HepG2 (cell line): ENCODE results near the gene VPS13D. TPM values are rescaled to one million over a fixed set of nuclear protein-coding genes. Genes with fewer than 3 reads are reported as not detected.

ENCODE experiments used
- ATAC-seq: fragments of 200-7000 bp; cut with Tn5 transposase; 3 replicates; pipeline ENCODE4 v1.9.1; 2020; ENCODE audit warnings: mild to moderate bottlenecking, moderate library complexity
- BruUV-seq: library from RNA; stranded (reverse); fragments of 400-500 nt; replicated peaks from 2 replicates; lab custom pipeline; 2021; lab: Mats Ljungman, UMichigan
- CTCF ChIA-PET: fragments of 300-600 bp; formaldehyde crosslinking; extraction: SDS; loops from one replicate; lab custom pipeline; 2021; ENCODE audit warnings: low total read pairs, inconsistent platforms, low intra/inter-chr PET ratio; lab: Yijun Ruan, JAX
- POLR2A ChIA-PET: fragments of 350-600 bp; sonication (Branson Sonifier 250); formaldehyde crosslinking; loops from one replicate; lab custom pipeline; 2020; ENCODE audit warnings: antibody characterized with exemption, inconsistent platforms; lab: Yijun Ruan, JAX
- DNase-seq: peaks from one replicate; pipeline ENCODE4 v3.0.0-alpha.2; 2015; ENCODE audit warnings: low spot score
- FAIRE-seq: peaks from 3 replicates; lab custom pipeline; 2011; peaks lifted over from hg19 to GRCh38; lab: Jason Lieb, UNC
- H2AFZ ChIP-seq: one replicate; pipeline ENCODE4 v1.6.1; 2011; ENCODE audit warnings: low read length, inconsistent platforms
- H3K27ac ChIP-seq: fragments of 300-600 bp; 3 replicates; pipeline ENCODE4 v1.8.0; 2011; ENCODE audit warnings: mixed run types, mild to moderate bottlenecking, mixed read lengths, low read length, inconsistent platforms; ENCODE audit not compliant: insufficient read depth; ENCODE audit errors: extremely low read length
- H3K27me3 ChIP-seq, 2 experiments: fragments of 200-600 bp in 1 of 2; 2 replicates in 1 of 2; 3 replicates in 1 of 2; pipeline versions ENCODE4 v1.6.0 to v1.8.0; 2011; ENCODE audit warnings: low read length in 2 of 2, mild to moderate bottlenecking in 2 of 2, moderate library complexity in 2 of 2, inconsistent platforms in 1 of 2; ENCODE audit not compliant: insufficient read depth in 2 of 2, control insufficient read depth in 1 of 2
- H3K36me3 ChIP-seq, 2 experiments: fragments of 200-600 bp in 1 of 2; replicated peaks in 1 of 2; 2 replicates in 1 of 2; 3 replicates in 1 of 2; pipeline versions ENCODE4 v1.5.1 to v1.8.0; 2011; ENCODE audit warnings: low read length in 2 of 2, inconsistent platforms in 1 of 2; ENCODE audit not compliant: insufficient read depth in 2 of 2, control insufficient read depth in 1 of 2
- H3K4me1 ChIP-seq: 2 replicates; pipeline ENCODE4 v1.5.1; 2012; ENCODE audit warnings: low read length, inconsistent platforms; ENCODE audit not compliant: insufficient read depth
- H3K4me2 ChIP-seq: 2 replicates; pipeline ENCODE4 v1.6.0; 2011; ENCODE audit warnings: low read depth, low read length, inconsistent platforms
- H3K4me3 ChIP-seq, 3 experiments: fragments of 200-600 bp in 1 of 3; sonication (generic), shearing (Covaris generic) in 1 of 3; replicated peaks in 1 of 3; 2 replicates each; pipeline ENCODE4 v1.5.1; 2011 to 2016; ENCODE audit warnings: low read length in 3 of 3, inconsistent platforms in 2 of 3, low read depth in 2 of 3, mild to moderate bottlenecking in 2 of 3, control low read depth in 1 of 3, mixed read lengths in 1 of 3; ENCODE audit not compliant: insufficient read depth in 1 of 3
- H3K79me2 ChIP-seq: one replicate; pipeline ENCODE4 v1.6.1; 2011; ENCODE audit warnings: low read length, inconsistent platforms; ENCODE audit not compliant: insufficient read depth
- H3K9ac ChIP-seq: 2 replicates; pipeline ENCODE4 v1.6.0; 2011; ENCODE audit warnings: mild to moderate bottlenecking, low read depth, low read length, inconsistent platforms; ENCODE audit not compliant: insufficient read depth
- H3K9me3 ChIP-seq: 2 replicates; pipeline ENCODE4 v1.5.1; 2012; ENCODE audit warnings: mild to moderate bottlenecking, low read length
- H4K20me1 ChIP-seq: 2 replicates; pipeline ENCODE4 v1.6.0; 2011; ENCODE audit warnings: inconsistent platforms, mild to moderate bottlenecking, low read length, moderate library complexity; ENCODE audit not compliant: insufficient read depth
- ADNP ChIP-seq: sonication (generic); formaldehyde crosslinking; IDR thresholded peaks from 2 replicates; pipeline ENCODE4 v1.4.0; 2020; ENCODE audit warnings: missing genetic modification reagents
- SAP130 ChIP-seq: IDR thresholded peaks from 2 replicates; pipeline ENCODE4 v1.6.1; 2016; ENCODE audit warnings: low read depth
- SRSF1 ChIP-seq: fragments of 200-400 bp; formaldehyde crosslinking; optimal IDR thresholded peaks from 2 replicates; pipeline ENCODE3; 2017; ENCODE audit warnings: mild to moderate bottlenecking, low read depth, low read length, moderate library complexity
- TBX2 ChIP-seq: sonication (generic); formaldehyde crosslinking; IDR thresholded peaks from 2 replicates; pipeline ENCODE4 v1.5.0; 2020; ENCODE audit warnings: missing genetic modification reagents, mild to moderate bottlenecking, borderline replicate concordance
- TGIF2 ChIP-seq: IDR thresholded peaks from 2 replicates; pipeline ENCODE4 v1.6.1; 2016; ENCODE audit warnings: control low read depth, missing compliant biosample characterization
- ZFP36L1 ChIP-seq: sonication (generic); formaldehyde crosslinking; IDR thresholded peaks from 2 replicates; pipeline ENCODE4 v1.8.0; 2022; ENCODE audit warnings: mild to moderate bottlenecking, missing genetic modification reagents, moderate library complexity
- ZNF672 ChIP-seq: sonication (generic); formaldehyde crosslinking; IDR thresholded peaks from 2 replicates; pipeline ENCODE4 v1.8.1; 2022; ENCODE audit warnings: missing genetic modification reagents
- WGBS: methylation state at CpG from one replicate; pipeline ENCODE4 v1.1.6; 2017; ENCODE audit warnings: low lambda C conversion rate; 5-methylcytosine and 5-hydroxymethylcytosine counted together
- in situ Hi-C: cut with HindIII; loops from 2 replicates; pipeline ENCODE4 v1.10.0; 2017; ENCODE audit warnings: low pct_unique_long_range_greater_than_20kb; ENCODE audit not compliant: extremely low pct_ligation_motif_present
- intact Hi-C: fragments of 100-400 bp; cut with micrococcal nuclease; formaldehyde crosslinking; loops from one replicate; pipeline ENCODE4 v1.10.0; 2022; ENCODE audit not compliant: unreplicated experiment
- polyA plus RNA-seq, 8 experiments: library from polyadenylated mRNA; depleted of rRNA in 3 of 8; stranded (reverse) in 7 of 8; unstranded in 1 of 8; fragments of >200 nt; fragmentation: Illumina TruSeq in 4 of 8; extraction: Trizol in 4 of 8; gene quantifications; 2 replicates each; pipeline versions ENCODE4 v1.2.1 to v1.2.3, GENCODE V29; 2011 to 2016; ENCODE audit warnings: low read depth in 4 of 8, missing spikeins in 1 of 8, mixed read lengths in 1 of 8; ENCODE audit not compliant: insufficient read depth in 1 of 8
- total RNA-seq, 5 experiments: library from RNA; depleted of rRNA; stranded (reverse); fragments of >200 nt; fragmentation: Illumina TruSeq; extraction: Trizol; gene quantifications; 2 replicates each; pipeline ENCODE4 v1.2.3, GENCODE V29; 2016; ENCODE audit warnings: low read depth in 1 of 5
- TF ChIP-seq, protein P1 (sequence below): sonication (generic); formaldehyde crosslinking; IDR thresholded peaks from 2 replicates; pipeline ENCODE4 v1.4.0; 2020; ENCODE audit warnings: mild to moderate bottlenecking, missing genetic modification reagents
- TF ChIP-seq, protein P2 (sequence below): IDR thresholded peaks from 2 replicates; pipeline ENCODE4 v1.6.1; 2016; ENCODE audit warnings: missing compliant biosample characterization, missing genetic modification reagents, borderline replicate concordance
- TF ChIP-seq, protein P3 (sequence below): sonication (generic); formaldehyde crosslinking; conservative IDR thresholded peaks from 2 replicates; pipeline ENCODE4 v1.4.0; 2020; ENCODE audit warnings: missing genetic modification reagents
- TF ChIP-seq, protein P4 (sequence below): sonication (generic); IDR thresholded peaks from 2 replicates; pipeline ENCODE4 v1.6.1; 2016; ENCODE audit warnings: low read depth, borderline replicate concordance

The VPS13D gene
- total and polyA plus RNA-seq, 2 of the 13 experiments (the other 11 are each of a cell fraction or from before 2014, with no cell fraction given): 8.6 to 13.9 TPM

DNA sequence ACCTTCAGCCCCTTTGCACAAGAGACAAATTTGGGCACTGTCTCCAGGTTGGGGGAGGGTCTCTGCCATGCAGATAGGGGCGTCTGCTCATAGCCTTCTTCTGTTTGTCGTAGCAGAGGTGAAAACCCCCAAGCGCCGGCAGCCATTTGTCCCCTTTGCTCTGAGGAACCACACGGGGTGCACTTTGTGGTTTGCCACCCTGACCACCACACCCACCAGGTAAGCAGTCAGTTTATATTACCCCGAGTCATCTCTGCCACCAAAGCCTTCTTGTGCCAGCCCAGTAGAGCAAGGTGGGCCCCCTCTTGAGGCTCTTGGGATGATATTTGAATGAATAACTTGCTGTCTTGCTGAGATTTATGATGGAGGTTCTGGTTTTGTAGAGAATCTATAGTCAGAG, 111.8 kb downstream of the VPS13D start (continued):
- TF ChIP-seq, protein P1, sequence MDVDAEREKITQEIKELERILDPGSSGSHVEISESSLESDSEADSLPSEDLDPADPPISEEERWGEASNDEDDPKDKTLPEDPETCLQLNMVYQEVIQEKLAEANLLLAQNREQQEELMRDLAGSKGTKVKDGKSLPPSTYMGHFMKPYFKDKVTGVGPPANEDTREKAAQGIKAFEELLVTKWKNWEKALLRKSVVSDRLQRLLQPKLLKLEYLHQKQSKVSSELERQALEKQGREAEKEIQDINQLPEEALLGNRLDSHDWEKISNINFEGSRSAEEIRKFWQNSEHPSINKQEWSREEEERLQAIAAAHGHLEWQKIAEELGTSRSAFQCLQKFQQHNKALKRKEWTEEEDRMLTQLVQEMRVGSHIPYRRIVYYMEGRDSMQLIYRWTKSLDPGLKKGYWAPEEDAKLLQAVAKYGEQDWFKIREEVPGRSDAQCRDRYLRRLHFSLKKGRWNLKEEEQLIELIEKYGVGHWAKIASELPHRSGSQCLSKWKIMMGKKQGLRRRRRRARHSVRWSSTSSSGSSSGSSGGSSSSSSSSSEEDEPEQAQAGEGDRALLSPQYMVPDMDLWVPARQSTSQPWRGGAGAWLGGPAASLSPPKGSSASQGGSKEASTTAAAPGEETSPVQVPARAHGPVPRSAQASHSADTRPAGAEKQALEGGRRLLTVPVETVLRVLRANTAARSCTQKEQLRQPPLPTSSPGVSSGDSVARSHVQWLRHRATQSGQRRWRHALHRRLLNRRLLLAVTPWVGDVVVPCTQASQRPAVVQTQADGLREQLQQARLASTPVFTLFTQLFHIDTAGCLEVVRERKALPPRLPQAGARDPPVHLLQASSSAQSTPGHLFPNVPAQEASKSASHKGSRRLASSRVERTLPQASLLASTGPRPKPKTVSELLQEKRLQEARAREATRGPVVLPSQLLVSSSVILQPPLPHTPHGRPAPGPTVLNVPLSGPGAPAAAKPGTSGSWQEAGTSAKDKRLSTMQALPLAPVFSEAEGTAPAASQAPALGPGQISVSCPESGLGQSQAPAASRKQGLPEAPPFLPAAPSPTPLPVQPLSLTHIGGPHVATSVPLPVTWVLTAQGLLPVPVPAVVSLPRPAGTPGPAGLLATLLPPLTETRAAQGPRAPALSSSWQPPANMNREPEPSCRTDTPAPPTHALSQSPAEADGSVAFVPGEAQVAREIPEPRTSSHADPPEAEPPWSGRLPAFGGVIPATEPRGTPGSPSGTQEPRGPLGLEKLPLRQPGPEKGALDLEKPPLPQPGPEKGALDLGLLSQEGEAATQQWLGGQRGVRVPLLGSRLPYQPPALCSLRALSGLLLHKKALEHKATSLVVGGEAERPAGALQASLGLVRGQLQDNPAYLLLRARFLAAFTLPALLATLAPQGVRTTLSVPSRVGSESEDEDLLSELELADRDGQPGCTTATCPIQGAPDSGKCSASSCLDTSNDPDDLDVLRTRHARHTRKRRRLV: no peak
- TF ChIP-seq, all 625 proteins: peak for 0

DNA sequence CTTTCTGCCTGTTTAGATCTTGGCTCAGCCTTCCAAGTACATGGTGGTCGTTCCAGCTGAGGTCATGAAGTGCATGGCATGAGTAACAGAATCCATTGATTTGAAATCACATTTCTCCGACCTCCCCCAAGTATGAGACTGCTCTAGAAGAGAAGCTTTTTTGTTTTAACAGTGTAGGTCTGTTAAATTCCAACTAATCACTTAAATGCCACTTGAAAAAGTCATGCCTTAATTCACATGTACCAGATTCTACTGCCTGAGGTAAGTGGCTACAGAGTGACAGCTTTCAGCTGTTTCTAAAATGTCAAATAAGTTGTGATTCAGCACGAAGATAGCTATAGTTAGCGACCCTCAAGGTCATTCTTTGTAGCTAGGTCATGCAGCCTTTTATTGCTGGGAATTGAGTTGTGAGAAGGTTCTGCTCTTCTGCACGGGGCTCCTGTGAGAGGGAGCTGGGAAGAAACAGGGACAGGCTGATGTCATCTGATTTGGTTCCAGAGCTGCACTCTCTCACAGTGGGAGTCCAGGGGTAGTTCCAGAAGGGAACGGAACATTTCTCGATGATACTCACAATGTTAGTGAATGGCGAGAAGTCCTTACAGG, 112.7 kb downstream of the VPS13D start:
- Histone ChIP-seq H3K4me3 (no peak overlapping the region), H3K79me2 (no peaks in the 10 kb centered on the region), H2AFZ (no peak overlapping the region), H3K27ac (no peak overlapping the region), H3K9ac (no peak overlapping the region), H3K4me1 (peaks cover 55% of the 10 kb centered on the region), H3K36me3 (peaks cover 2 to 6% of the 10 kb centered on the region in 2 experiments; a peak in 4 of 5 replicates), H3K27me3 (no peaks in the 10 kb centered on the region)
- POLR2A ChIA-PET: interaction anchor here (0.8 to 1.6 kb wide), 3 partner anchors 39 to 276 kb away, joined by 3 to 5 read pairs (median 4); no protein-coding TSS in a partner anchor
- DNase-seq (peak; percentile 7), FAIRE-seq (no peak)
- TF ChIP-seq TBX2 (CRISPR knock-in tag) (no peak), ZNF672 (CRISPR knock-in tag) (no peak), SRSF1 (no peak), TGIF2 (CRISPR knock-in tag) (peak; percentile 91; the same call in 1 of the 2 replicates), ZFP36L1 (no peak), SAP130 (CRISPR knock-in tag) (peak; percentile 61), ADNP (CRISPR knock-in tag) (no peak)
- TF ChIP-seq, protein P2, sequence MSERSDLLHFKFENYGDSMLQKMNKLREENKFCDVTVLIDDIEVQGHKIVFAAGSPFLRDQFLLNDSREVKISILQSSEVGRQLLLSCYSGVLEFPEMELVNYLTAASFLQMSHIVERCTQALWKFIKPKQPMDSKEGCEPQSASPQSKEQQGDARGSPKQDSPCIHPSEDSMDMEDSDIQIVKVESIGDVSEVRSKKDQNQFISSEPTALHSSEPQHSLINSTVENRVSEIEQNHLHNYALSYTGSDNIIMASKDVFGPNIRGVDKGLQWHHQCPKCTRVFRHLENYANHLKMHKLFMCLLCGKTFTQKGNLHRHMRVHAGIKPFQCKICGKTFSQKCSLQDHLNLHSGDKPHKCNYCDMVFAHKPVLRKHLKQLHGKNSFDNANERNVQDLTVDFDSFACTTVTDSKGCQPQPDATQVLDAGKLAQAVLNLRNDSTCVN (CRISPR knock-in tag): no peak
- TF ChIP-seq, protein P3, sequence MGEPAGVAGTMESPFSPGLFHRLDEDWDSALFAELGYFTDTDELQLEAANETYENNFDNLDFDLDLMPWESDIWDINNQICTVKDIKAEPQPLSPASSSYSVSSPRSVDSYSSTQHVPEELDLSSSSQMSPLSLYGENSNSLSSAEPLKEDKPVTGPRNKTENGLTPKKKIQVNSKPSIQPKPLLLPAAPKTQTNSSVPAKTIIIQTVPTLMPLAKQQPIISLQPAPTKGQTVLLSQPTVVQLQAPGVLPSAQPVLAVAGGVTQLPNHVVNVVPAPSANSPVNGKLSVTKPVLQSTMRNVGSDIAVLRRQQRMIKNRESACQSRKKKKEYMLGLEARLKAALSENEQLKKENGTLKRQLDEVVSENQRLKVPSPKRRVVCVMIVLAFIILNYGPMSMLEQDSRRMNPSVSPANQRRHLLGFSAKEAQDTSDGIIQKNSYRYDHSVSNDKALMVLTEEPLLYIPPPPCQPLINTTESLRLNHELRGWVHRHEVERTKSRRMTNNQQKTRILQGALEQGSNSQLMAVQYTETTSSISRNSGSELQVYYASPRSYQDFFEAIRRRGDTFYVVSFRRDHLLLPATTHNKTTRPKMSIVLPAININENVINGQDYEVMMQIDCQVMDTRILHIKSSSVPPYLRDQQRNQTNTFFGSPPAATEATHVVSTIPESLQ (CRISPR knock-in tag): no peak
- TF ChIP-seq, protein P4, sequence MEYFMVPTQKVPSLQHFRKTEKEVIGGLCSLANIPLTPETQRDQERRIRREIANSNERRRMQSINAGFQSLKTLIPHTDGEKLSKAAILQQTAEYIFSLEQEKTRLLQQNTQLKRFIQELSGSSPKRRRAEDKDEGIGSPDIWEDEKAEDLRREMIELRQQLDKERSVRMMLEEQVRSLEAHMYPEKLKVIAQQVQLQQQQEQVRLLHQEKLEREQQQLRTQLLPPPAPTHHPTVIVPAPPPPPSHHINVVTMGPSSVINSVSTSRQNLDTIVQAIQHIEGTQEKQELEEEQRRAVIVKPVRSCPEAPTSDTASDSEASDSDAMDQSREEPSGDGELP: peak; percentile 40; the same call in 1 of the 2 replicates
- TF ChIP-seq, all 625 proteins: peak for 3
- H3K9me3 ChIP-seq: no peaks in the 10 kb centered on the region
- no peak for ATAC-seq
- no peaks in the 10 kb centered on the region for H4K20me1 ChIP-seq
- no peak overlapping the region for H3K4me2 ChIP-seq
- no TSS peak for BruUV-seq
- in situ Hi-C loops: no loop called here
- 84% methylated on average over 8 of the region's 8 CpGs for WGBS
- intact Hi-C loops: no loop called here
- CTCF ChIA-PET: no interaction called here
